HG03378 (cell line): Measurements from ENCODE around the gene SCMH1.

Experiments used
- ATAC-seq: cut with Tn5 transposase; IDR thresholded peaks from one replicate; pipeline ENCODE4 v1.9.1; 2021; ENCODE audit warnings: mild to moderate bottlenecking, moderate library complexity; ENCODE audit not compliant: unreplicated experiment

Gene SCMH1

GRCh38 chr1:41101950-41102607 is 140.0 kb downstream of the SCMH1 start:
- ATAC-seq, result no peak

GRCh38 chr1:41101076-41101475 is 141.0 kb downstream of the SCMH1 start:
- ATAC-seq, result no peak

- no peak for ATAC-seq
Observed at GRCh38 chr1:41100170-41100569, 141.9 kb downstream of the SCMH1 start.

- ATAC-seq, result no peak
Observed at GRCh38 chr1:41098730-41099460, 143.2 kb downstream of the SCMH1 start.

GRCh38 chr1:41097105-41097504 is 145.0 kb downstream of the SCMH1 start:
- ATAC-seq, result no peak

- ATAC-seq, result no peak
Observed at GRCh38 chr1:41093826-41094225, 148.3 kb downstream of the SCMH1 start.

- no peak for ATAC-seq
Observed at GRCh38 chr1:41086921-41087320, 155.2 kb downstream of the SCMH1 start.

- ATAC-seq, result no peak
Observed at GRCh38 chr1:41078616-41079015, 163.5 kb downstream of the SCMH1 start.

- no peak for ATAC-seq
Observed at GRCh38 chr1:41078193-41078592, 163.9 kb downstream of the SCMH1 start.

GRCh38 chr1:41073971-41074370 is 168.1 kb downstream of the SCMH1 start:
- ATAC-seq, result no peak

- ATAC-seq, result no peak
Observed at GRCh38 chr1:41072051-41072450, 170.1 kb downstream of the SCMH1 start.

GRCh38 chr1:41056907-41057306 is 185.2 kb downstream of the SCMH1 start:
- ATAC-seq, result no peak

GRCh38 chr1:41053316-41053715 is 188.8 kb downstream of the SCMH1 start:
- ATAC-seq, result no peak

- ATAC-seq, result no peak
Observed at GRCh38 chr1:41051022-41051421, 191.1 kb downstream of the SCMH1 start.

GRCh38 chr1:41048540-41048939 is 193.6 kb downstream of the SCMH1 start:
- ATAC-seq, result no peak

- no peak for ATAC-seq
Observed at GRCh38 chr1:41046347-41046775, 195.7 kb downstream of the SCMH1 start.

- no peak for ATAC-seq
Observed at GRCh38 chr1:41045740-41046139, 196.4 kb downstream of the SCMH1 start.

- ATAC-seq, result no peak
Observed at GRCh38 chr1:41044187-41044586, 197.9 kb downstream of the SCMH1 start.

- no peak for ATAC-seq
Observed at GRCh38 chr1:41041614-41042270, 200.4 kb downstream of the SCMH1 start.

GRCh38 chr1:41038110-41038509 is 204.0 kb downstream of the SCMH1 start:
- ATAC-seq, result no peak

- ATAC-seq, result no peak
Observed at GRCh38 chr1:41037116-41037903, 204.8 kb downstream of the SCMH1 start.
